Ecto neural progenitor cell (in vitro differentiated cells): ENCODE results near the gene SLC39A3.
"Not testable (repeated sequence)": the region's sequence is repeated elsewhere in the genome, so short reads cannot be mapped to it uniquely, and the experiment has no call there.

Experiments
- DNase-seq: peaks from one replicate; pipeline ENCODE4 v3.0.0-alpha.2; 2018; ENCODE audit warnings: low spot score

Gene SLC39A3

DNA sequence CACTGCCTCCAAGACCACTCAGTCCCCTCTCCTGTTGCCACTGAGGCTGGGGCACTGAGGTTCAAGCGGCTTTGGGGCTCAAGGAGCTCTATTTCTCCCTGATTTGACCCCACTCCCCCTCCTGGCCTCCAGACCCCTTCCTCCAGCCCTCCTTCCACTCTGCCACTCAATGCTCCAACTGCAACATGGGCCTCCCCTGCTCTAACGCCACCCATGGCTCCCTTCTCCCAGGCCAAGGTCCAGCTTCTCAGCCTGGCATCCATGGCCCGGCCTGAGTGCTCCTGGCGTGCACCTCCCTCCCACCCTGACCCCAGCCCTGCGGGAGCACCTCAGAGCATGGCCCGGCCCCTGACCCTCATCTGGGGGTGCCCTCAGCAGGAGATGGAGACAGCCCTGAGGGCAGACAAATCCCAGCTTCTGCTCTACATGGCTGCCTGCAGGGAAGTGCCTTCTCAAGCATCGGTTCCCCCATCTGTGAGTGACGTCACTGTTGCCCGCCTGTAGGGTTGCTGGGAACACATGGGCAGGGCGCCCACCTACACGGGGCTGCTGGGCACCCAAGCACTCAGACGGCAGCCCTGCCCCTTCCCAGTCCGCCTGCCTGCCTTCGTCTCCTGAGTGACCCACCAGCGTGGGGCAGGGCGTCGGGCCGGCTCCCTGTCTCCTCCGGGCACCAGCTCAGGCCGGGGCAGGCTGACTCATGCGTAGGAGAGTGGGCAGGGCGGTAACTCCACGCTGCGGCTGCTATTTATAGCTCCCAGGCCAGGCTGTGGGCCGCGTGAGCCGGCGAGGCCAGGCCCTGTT lies 17.1 kb downstream of the SLC39A3 start:
- no peak for DNase-seq

DNA sequence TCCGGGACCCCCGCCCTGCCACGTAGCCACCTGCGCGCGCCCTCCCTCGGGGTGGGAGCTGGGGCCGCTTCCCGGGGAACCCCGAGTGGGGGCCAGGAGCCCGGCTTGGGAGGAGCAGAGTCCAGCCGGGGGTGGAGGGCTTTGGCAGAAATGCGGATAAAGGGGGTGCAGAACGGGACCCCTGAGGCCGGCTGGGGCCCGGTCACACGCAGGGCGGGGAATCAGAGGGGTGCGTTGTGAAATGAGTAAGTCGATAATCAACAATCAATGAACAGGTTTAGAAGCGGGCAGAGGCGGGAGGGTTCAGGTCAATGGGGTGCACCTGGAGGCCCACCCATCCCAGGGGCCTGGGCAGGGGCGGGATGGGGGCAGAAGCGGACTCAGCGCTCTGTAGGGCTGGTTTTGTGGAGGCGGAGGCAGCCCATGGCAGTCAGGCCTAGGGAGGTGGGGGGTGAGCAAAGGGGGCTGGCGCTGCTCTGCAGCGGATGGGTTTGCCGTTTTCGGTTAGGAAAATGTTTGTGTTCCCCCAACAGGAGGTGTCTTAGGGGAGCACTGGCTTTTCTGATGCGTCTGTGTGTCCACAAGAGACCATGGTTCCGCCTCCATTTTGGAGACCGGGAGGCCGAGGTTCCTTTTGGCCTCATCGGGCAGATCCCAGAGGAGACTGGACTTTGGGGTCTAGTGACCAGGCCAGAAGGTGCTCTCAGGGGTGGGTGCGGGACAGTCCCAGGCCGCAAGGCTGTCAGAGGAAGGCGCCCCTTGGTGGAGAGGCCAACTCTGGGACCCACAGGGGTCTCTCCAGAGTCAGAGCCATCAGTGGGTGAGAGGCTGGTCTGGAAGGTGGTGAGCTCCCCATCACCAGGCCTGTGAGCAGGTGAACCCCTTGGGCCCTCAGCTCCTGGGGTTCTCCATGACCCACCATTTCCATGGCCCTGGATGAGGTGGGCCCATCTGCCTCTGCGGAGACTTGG lies 18.0 kb downstream of the SLC39A3 start:
- DNase-seq: no peak

GRCh38 chr19:2720777-2721569 lies 18.8 kb downstream of the SLC39A3 start, which contains the start of gene DIRAS1:
Gene DIRAS1, minus strand, starts transcription at chr19:2721372. Its CDS starts 3,566 bp downstream, at chr19:2717806.
- DNase-seq: peak; percentile 71

- peak; percentile 62 for DNase-seq
These were observed 19.7 kb downstream of the SLC39A3 start for GRCh38 chr19:2719920-2720776.

GRCh38 chr19:2719232-2719735 lies 20.5 kb downstream of the SLC39A3 start:
- DNase-seq: no peak

DNA sequence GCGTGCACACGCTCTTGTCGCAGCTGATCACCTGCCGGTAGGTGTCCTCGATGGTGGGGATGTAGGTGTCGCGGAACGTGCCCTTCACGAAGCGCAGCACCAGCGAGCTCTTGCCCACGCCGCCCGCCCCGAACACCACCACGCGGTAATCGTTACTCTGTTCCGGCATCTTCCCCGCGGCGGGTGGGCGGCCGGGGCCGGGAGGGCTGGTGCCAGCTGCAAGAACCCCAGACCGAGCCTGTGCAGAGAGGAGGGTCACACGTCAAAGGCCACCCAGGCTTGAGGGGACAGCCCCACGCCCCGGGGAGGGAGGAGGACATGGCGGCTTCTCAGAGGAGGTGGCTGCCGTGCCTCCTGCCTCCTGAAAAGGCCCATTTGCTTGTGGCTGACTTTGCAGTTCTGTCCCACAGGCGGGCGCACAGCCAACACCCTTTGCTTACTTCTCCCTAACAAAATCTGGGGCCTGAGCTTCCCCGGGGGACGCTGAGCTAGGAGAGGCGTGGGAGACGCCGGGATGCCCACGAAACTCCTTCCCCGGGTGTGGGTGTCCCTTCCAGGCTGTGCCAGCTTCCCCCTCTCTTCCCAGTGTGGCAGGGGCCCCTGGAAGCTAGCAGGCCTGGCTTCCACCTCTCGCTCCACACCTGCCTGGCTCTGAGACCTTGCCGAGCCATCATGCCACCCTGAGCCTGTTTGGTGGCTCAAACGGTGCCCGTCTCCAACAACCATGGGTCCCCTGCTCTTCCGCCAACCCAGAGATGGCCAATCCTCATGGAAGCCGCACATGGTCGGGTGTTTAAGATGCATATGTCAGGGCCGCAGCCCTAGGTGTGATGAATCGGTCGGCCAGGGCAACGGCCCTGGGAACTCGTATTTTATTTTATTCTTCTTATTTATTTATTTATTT lies 21.9 kb downstream of the SLC39A3 start:
- DNase-seq: no peak

GRCh38 chr19:2716722-2717637 lies 22.8 kb downstream of the SLC39A3 start:
- no peak for DNase-seq

DNA sequence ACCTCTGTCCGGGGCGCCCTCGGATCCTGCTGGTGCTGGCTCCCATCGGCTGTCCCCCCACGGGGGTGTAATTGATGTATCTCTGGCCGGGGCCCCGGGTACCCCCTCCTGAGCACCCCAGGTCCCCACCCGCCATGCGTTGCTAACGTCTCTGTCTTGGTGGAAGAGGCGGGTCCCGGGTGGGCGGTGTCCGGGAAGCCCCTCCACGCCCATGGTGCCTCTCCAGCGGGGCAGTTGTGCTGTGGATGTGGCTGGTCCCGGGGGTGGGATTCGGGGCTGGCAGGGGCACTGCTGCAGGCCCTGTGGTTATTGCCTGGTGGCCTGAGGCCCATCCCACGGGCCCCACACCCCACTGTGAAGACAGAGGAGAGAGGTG lies 23.6 kb downstream of the SLC39A3 start:
- DNase-seq: no peak

- DNase-seq: no peak
These were observed 24.1 kb downstream of the SLC39A3 start for GRCh38 chr19:2715470-2716274.

- no peak for DNase-seq
These were observed 25.1 kb downstream of the SLC39A3 start for GRCh38 chr19:2714531-2715269.

GRCh38 chr19:2714102-2714501 lies 25.7 kb downstream of the SLC39A3 start:
- DNase-seq: not testable (repeated sequence)

DNA sequence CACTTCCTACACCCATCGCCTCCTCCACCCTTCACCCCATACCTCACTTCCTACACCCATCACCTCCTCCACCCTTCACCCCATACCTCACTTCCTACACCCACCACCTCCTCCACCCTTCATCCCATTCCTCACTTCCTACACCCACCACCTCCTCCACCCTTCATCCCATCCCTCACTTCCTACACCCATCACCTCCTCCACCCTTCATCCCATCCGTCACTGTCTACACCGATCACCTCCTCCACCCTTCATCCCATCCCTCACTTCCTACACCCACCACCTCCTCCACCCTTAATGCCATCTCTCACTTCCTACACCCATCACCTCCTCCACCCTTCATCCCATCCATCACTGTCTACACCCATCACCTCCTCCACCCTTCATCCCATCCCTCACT lies 26.6 kb downstream of the SLC39A3 start:
- DNase-seq: not testable (repeated sequence)

GRCh38 chr19:2711875-2712205 lies 28.0 kb downstream of the SLC39A3 start:
- DNase-seq: no peak

GRCh38 chr19:2711172-2711874 lies 28.5 kb downstream of the SLC39A3 start:
- no peak for DNase-seq

DNA sequence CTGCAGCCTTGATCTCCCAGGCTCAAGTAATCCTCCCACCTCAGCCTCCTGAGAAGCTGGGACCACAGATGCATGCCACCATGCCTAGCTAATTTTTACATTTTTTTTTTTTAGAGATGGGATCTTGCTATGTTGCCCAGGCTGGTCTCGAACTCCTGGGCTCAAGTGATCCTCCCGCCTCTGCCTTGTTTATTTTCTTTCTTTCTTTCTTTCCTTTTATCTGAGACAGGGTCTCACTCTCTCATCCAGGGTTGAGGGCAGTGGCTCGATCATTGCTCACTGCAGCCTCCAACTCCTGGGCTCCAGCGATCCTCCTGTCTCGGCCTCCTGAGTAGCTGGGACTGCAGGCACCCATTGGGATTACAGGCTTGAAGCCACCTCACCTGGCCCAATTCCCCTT lies 33.6 kb downstream of the SLC39A3 start:
- no peak for DNase-seq

DNA sequence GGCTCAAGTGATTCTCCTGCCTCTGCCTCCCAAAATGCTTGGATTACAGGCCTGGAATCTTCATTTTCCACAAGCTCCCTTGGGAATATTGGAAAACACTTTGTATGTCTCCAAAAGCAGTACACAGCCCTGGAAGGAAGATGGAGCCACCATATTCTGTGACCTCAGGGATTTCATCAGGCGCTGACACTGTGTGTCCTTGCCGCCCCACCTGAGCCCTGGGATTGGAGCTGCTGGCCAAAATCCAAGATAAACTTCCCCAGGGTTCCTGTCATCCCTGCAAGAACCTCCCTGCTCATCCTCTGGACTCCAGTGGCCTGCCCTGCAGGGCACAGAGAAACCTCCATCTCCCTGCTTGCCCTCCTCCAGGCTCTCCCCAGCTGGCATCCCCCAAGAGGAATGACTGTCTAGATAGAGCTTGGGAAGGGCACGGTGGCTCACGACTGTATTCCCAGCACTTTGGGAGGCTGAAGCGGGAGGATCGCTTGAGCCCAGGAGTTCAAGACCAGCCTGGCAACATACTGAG lies 36.1 kb downstream of the SLC39A3 start:
- DNase-seq: no peak
